Activated CD4-positive, alpha-beta T cell treated with anti-CD3 and anti-CD28 coated beads, Interleukin-2, amount 50 U/mL, for 24 hours (primary cell): ENCODE measurements around the gene BTG4.

Experiments used
- DNase-seq, 2 donors: peaks; one replicate each; pipeline ENCODE4 v3.0.0-alpha.2; 2020; ENCODE audit warnings: low read depth in 1 of 2, low spot score in 1 of 2

BTG4 gene

DNA sequence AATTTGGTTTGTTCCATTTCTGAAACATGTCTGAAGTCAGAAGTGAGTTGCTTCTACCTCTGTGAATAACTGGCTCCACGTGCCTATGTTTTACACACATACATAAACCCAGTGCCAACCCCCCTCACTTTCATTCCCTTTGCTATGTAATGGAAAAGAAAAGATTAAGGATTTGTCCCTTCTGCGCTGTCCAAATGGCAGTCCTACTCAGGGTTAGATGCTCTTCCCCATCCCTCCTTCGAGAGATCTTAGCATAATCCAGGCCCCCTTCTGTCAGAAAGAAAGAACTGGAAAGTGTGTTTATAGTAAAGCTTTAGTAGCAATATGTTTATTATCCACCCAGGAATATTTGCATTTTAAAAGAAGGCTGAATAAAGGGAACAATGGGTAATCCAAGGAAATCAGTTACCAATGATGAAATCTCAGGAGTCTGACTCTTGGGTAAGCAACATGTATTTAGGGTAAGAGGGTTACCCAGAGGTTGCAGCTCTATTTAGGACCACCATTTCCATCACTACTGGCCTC, 25.2 kb upstream of the BTG4 start:
- no peak for DNase-seq

DNA sequence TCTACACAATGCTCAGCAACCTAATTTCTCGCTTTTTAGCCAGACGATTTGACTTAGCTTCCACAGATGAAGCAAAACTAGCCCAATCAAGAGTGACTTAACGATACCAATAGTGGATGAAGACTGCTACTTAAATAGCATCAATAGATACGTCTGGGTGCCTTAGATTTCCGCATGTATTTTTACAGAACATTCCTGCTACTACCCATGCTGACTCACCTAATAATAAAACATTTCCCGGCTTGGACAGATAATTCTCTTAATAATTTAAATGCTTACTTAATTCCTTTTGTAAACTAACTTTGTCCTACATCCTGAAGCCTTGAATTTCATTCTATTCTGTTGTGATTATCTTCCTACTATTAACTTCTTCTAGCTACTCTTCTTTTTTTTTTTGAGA, 23.1 kb upstream of the BTG4 start:
- DNase-seq = no peak

DNA sequence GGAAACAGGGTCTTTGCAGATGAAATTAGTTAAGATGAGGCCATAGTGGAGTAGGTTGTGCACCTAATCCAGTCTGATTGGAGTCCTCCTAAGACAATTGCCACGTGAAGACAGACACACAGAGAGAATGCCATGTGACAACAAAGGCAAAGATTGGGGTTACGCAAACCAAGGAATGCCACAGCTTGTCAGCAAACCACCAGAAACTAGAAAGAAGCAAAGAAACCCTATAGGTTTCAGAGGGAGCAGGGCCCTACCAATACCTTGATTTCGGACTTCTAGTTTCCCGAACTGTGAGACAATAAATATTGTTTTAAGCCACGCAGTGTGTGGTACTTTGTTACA, 20.2 kb upstream of the BTG4 start:
- DNase-seq = no peak

DNA sequence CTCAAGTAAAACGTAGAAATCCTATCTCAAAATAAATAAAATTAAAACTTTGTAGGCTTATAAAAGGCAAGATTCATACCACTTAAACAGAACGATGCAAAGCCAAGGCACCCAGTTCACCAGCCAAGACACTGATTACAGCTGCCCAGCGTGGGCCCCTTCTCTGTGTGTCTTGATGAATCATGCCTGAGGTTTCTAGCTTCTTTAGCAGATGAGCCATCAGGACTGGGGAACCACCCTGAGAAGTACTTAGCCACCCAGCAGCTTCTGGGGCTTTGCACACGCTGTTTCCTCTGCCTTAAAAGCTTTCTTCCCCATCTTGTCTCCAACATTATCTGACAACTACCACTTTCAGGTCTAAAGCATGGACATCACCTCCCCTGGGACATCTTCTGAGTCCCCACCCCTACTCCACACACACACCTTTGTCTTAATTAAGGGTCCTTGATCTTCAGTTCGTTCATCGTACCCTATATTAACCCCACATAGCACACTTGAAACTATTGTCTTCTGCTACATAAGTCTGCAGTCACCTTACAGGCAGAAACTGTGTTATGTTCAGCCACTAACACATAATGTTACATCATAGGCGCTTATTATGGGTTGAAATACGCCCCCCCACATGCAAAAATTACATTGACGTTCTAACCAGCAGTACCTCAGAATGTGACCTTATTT, 19.6 kb upstream of the BTG4 start:
- DNase-seq = peak in 1 of 2 donors; percentile 72

DNA sequence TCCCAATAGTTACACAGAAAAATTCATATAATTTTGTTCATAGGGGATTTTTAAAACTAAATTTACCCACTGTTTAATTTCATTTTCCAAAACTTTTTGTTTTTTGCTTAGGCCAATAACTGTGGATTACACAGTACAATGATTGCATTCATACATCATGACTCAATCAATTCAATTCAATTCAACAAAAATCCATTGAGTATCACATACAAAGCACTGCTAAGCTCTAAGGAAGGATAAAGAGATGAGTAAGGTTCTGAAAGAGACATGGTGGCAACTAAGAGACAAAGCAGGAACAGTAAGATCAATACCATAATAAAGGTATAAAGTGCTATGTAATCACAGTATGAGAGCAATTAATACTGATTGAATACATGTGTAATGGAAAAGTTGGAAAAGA, 18.9 kb upstream of the BTG4 start:
- DNase-seq = no peak

DNA sequence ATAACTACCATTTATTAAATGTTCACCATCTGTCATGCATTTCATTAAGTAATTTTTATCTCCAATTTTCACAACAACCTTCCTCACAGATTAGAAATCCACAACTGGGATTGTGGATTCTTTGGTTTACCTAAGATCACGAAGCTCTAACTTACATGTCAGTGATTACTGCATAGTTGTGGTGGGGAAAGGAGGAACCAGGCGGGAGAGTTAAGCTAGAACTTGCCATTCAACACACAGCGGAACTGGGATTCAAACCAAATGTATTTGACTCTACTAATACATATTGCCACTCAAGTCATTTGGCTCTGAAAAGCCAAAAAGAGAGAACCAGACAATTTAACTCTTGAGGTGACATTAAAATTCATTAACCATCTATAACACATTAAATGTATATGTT, 17.9 kb upstream of the BTG4 start:
- no peak for DNase-seq

DNA sequence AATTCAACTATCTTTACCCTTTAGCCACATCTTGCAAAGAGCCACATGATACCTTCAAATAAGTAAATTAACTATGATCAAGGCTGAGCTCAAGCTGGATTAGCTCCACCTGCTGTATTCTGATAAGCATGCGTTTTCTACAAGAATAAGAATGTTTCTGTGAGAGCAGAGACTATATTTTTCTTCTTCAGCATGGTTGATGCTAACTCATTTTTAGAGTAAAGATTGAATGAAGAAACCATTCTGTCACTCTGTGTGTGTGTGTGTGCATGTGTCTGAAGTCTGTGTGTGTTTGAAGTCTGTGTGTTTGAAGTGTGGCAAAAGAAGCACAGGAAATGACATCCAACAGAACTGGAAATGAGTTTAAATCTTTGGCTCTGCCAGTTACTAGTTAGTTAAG, 16.4 kb upstream of the BTG4 start:
- DNase-seq = no peak

DNA sequence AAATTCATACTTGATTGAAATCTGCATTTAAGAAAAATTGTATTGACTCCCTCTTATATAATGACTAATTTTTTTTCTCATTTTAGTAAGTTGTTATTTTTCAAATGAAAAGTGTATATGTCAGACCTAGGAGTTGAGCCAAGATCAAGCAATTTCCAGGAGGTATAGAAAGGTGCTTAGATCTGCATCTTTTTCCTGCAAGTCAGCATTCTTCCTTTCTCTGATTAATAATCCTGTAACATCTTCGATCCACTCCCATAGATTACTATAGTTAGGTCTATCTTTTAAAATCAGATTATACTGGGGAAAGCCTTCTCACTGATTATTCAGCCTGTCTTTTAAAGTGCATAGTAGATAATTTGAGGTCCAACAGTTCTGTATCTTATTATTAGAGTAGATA, 15.1 kb upstream of the BTG4 start:
- DNase-seq = no peak

DNA sequence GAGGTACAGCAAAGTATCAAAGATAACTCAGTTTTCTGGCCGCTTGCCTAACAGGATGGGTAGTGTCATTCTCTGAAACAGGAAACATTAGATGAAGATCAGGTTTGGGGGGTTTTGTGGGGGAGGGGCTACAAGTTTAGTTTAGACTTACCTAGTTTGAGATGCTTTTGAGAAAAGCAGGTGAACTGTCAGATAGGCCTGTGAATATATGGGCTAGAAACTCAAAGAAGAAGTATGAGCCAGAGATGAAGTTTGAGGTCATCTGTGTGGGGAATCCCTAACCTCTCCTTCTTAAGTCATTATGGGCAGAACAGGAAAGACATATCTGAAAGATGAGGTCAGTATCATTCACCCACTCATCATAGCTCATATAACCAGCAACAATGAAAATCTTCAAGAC, 14.3 kb upstream of the BTG4 start:
- DNase-seq = no peak

DNA sequence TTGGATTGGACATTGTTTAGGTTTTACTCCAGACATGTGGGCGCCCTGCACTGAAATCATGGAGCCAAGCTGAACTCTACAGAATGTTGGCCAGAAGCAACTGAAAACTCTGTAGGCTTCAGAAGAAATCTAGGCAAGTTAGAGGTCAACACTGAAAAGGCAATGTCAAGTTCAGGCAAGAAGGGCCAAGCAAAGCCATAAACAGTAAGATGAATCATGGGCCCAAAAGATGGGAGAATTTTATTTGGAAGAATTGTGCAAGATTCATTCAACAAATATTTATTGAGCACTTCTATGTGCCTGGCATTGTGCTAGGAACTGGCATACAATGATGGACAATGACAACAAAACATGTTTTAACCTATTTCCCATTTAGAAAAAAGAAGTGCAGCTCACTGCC, 13.3 kb upstream of the BTG4 start:
- no peak for DNase-seq

DNA sequence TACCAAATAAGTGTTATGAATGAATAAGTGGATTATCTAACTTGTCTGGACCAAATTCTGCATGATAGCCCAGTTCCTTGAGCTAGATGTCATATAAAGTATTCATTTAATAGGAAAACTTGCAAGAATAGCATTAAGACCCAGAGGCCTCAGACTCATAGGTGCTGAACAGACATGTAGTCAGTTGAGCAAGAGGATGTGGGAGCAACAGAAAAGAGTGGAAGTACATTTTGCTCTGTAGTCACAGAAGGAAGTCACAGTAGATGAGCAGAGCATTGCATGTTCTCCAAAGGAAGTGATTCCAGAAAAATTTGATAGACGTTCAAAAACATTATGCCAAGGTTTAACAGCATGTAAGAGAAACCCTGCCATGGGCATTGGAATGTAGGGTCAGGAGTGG, 11.9 kb upstream of the BTG4 start:
- DNase-seq = no peak

DNA sequence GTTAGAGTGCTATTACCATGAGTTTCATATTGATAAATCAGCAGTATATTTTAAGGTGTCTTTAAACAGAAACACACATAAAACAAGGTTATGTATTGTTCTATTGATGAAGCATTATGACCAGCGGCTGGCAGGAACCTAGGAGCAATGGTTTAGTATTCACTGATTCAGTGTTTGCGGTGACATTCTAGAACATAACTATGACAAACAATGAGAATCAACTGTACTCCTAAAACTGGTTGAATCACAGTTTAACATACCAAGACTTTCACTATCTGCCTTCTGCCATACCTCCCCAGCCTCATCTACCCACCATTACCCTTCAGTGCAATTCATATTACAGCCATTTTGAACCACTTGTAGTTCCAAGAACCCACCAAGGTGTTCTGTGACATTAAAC, 11.2 kb upstream of the BTG4 start:
- no peak for DNase-seq

DNA sequence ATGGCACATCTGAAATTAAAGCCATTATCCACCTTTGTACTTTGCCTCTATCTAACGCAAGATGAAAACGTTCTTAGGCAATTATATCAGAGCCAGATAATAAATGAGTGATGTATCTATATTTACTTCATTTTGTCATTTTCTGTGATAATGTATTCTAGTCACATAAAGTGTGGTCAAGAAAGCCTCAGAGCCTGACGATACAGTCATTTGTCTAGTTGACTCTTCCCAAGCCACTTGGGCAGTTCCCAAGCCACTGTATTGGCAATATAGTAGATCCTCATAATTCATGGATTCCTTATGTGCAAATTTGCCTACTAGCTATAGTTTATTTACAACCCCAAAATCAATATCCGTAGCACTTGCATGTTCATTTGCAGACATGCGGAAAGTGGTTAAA, 10.2 kb upstream of the BTG4 start:
- DNase-seq = no peak

DNA sequence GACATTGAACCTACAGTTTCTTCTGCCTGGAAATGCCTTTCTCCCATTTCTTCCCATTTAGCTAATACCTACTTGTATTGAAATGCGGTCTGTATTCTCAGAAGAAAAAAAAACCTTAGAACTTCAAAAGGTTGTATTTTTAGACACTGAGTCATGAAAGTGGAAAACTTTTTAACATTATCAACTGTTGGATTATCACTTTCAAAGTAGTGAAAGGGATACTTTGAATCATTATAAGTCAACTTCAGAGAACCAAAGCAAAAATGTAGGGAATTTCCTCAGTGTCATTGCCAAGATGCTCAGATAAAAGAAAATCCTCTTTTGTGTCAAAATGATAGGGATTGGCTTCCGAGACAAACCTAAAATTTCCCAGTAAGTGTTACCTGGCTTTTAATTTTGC, 8.9 kb upstream of the BTG4 start:
- no peak for DNase-seq

DNA sequence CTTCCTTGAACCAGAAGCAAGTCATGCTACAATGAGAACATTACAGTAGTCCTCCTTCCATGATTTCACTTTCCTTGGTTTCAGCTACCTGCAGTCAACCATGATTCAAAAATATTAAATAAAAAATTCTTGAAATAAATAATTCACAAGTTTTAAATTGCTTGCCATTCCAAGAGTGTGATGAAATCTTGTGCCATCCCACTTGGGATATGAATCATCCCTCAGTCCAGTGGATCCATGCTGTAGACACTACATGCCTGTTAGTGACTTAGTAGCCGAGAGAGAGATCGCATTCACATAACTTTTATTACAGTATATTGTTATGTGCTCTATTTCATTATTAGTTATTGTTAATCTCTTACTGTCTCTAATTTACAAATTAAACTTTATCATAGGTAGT, 8.4 kb upstream of the BTG4 start:
- DNase-seq = no peak

DNA sequence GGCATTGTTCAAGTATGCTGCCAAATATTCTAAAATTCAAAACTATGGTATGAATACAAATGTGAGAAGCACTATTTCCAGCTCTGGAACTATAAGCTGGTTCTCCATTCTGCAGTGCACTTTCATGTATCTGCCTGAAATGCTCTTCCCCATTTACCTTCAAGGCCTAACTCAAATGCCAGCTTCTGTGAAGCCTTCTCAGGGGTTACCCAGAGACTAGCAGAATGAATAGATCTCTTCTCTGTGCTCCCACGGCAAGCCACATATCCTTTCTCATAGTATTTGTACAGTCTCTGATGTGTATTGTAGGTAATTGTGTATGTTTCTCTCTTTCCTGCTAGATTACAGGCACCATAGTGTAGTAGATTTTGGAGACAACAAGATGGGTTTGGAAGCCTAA, 6.5 kb upstream of the BTG4 start:
- DNase-seq = no peak

DNA sequence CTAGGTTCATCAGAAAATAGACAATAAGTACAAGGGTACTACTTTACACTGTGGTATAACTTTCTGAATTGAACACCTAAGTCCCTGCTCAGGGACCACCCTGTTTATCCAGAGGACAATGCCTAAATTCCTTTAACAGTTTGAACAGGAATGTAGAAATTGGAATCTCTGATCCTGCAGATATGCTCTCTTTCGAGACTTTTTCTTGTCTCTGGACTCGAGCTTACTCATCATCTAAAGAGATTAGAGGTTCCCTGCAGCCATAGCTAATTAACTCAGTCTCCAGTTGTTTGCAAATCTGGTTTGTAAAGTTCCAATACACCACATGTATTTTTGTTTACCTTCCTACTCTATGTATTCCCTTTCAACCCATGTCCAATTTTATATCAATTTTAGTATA, 3.4 kb upstream of the BTG4 start:
- DNase-seq = no peak

DNA sequence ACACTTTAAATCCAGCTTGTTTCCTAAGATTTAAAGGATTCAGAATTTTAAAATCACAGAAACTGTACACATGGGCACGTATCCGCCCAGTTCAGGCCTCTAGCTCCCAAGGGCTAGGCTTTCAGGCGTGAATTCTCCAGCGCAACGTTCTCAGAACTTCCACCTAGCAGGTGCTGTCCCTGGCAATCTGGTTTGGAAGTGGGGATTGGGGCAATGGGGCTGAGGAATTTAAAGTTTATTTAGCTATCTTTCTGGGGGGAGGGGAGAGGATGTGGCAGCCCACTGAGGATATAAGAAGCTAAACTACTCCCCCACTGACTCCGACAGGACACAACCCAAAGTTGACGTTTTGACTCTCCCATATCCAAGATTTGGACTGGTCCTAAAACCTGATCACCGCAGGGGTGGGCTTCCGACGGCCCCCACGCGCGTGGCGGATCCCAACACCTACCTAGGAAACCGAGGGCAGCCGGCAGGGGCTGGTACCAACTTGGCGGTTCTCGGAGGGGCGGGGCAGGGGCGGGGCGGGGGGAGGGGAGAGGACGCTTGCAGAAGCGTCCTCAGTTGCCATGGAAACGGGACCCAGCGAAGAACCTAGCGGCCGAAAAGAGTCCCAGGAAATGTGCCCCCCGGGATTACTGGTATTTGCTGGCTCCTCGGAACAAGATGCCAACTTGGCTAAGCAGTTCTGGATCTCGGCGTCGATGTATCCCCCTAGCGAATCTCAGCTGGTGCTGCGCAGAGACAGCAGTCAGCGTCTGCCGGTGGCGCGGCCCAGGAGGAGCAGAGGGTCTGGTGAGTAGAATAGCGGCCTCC, 2.2 kb upstream of the BTG4 start, which contains the start of gene HOATZ:
TSS of gene HOATZ (plus strand) at position 563 of the 816 bp plus-strand sequence. CDS start at position 570, 7 bp downstream.
- DNase-seq = no peak

DNA sequence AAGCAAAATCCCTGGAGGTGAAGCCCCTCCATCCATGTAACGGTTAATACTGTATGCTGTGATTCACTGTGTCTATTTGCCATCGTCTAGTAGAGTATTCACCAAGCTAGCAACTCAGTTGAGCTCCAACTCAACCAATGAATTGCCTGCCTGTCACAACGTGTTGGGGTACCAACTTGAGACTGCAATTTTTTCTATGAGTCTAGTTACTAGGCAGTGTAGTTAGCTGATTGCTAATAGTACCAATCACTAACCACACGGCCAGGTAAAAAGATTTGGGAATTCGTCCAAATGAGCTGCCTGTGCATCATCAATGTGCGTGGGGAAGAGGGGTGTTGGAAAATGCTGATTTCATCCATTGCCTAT, 1.0 kb upstream of the BTG4 start:
- DNase-seq = no peak

DNA sequence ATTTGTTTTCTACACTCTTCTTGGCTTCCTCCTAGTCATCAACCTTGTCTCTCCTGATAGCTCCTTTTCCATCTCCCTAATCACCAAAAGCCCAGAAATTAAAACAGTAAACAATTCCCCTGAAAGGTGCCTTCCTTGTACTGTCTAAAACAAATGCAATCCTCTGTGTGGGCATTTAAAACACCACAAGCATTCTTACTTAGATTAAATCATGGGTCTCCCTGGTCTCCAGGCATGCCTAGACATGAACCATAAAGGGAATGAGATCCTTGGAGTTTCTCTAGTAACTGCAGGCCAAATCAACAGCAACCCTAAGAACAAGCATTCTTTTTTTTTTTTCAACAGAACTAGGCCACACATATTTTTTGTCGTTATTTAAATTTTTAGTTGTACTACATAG, 1.9 kb downstream of the BTG4 start:
- DNase-seq = no peak

DNA sequence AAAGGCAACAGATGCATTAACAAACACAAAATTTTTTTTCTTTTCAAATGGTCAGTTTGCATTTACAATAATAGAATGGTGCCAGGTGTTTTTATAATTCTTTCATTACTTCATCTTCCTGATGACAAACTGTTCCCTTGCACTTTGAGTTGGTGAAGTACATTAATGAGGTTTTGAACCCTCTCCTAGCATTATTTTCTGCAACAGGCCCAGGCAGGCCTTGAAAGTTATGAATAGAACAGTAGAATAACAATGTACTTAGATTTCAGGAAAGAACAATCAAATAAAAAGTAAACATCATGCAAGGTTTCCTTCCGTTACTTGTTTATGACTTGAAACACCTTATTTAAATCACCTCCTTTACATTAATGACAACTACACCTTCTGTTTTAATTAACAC, 9.6 kb downstream of the BTG4 start:
- DNase-seq = no peak

DNA sequence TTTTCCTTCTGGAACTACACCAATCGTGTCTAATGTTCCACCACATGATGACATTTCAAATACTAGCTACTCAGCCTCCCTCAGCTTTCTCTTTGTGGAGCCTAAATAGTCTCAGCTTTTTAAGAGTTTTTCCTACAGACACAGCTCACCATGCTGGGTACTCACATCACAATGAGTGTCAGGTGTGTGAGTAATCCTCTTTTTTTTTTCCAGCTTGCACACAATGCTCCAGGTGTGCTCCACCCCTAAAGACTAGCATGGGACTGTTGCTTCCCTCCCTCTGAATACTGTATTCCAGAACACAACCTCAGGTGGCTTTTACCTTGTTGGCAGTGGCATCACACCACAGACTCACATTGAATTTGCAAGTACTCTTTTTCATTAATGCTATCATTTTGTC, 11.7 kb downstream of the BTG4 start:
- DNase-seq = no peak

DNA sequence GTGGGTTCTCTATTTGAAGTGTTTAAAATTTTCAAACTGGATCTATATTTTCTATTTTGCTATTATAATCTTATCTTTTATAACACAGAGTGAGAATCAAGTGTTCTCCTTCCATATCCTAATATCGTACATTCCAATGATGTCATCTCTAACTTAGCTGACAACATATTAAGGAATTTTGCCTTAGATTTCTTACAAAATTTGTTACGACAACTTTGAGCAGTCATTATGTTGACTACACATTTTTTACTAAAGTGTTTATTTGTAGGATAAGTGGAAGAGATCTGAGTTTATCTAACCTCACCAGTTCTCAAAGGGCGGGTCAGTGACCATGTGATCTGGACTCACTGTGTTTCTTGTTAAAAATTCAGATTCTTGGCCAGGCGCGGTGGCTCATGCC, 12.7 kb downstream of the BTG4 start:
- no peak for DNase-seq
